Stimulated activated CD8-positive, alpha-beta memory T cell treated with anti-CD3 and anti-CD28 coated beads, Interleukin-4, amount 100 ng/mL, for 48 hours (primary cell): ENCODE data around the gene ESRRA.
A peak's percentile ranks its signal among the peaks of the same experiment; 100 is the strongest.

Source experiments
- DNase-seq: peaks from one replicate; pipeline ENCODE4 v3.0.0-alpha.2; 2020

Gene ESRRA

DNA sequence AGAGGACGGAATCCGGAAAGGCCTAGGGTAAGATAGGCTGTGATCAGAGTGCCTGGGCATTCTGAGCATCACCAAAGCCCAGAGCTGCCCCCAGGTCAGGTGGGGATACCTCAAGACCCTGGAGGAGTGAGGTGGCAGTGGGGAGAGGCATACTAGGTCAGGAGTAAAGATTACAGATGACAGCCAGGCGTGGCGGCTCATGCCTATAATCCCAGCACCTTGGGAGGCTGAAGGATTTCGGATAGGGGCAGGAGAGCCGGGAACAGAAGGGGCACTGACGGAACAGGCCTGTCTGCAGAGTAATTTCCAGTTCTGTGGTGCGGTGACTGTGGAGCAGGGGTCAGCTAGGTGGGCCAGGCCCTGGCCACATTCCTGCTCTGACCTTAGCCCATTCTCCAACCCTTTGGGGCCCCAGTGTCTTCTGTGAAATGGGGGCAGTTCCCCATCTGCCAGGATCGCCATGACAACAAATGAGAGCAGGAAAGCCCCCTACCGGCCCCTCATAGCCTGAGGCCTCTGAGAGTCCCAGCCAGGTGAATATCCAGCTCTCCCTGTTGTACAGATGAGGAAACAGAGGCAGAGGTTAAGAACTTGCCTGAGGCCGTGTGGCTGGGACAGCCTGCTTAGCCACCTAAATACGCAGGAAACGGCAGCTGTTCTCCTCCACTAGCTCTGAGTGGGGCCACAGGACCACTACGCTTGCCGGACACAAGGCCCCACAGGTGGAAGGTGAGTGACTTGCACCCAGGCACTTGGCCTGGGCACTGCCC lies 30.1 kb upstream of the ESRRA start:
- DNase-seq = no peak

DNA sequence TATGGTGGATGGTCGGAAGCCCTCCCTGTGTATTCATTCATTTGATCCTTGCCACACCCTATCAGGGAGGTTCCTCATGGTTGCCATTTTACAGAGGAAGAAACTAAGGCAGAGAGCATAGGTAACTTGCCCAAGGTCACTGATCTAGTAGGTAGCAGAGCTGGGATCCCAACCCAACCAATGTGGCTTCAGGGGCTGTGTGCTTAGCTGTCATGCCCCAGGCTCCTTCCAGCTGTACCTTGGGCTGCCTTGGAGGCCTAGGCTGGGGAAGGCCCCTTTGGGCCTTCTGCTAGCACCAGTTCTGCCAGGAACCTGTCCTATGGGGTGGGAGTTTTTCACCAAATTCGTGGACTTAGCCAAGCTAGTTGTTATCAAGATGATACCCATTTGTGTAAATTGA lies 29.5 kb upstream of the ESRRA start:
- DNase-seq = no peak

DNA sequence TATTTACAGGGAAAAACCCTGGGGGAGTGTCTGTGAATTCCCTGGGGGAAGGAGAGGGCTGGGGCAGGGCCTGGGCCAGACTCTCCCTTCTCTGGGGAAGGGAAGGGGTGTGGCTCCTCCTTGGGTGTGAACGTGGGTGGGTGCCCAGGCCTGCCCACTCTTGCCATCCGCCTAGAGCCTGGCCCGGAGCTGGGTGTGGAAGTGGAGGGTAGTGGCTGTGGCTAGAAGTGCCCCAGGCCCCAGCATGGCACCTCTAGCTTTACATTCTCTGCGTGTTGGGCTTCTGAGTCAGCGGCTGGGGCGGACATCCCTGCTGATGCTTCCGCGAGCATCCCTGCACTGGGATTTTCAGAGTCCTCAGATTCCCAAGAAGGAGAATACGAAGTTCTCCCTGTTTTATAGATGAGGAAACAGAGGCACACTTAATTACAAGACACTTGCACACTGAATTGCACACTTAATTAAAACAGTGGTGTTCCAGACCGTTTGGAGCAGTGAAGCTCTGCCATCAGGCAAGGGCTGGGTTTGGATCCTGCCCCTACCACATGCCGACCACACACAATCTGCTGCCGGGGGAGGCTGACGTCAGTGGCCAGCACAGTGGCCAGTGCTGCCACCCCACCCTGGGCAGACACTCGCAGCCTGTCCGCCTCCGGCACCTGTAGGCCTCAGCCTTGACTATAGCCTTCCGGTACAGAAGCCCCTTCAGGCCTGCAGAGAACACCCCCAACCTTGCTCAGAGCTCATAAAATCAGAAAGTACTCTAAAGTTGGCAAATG lies 28.5 kb upstream of the ESRRA start:
- DNase-seq = no peak

DNA sequence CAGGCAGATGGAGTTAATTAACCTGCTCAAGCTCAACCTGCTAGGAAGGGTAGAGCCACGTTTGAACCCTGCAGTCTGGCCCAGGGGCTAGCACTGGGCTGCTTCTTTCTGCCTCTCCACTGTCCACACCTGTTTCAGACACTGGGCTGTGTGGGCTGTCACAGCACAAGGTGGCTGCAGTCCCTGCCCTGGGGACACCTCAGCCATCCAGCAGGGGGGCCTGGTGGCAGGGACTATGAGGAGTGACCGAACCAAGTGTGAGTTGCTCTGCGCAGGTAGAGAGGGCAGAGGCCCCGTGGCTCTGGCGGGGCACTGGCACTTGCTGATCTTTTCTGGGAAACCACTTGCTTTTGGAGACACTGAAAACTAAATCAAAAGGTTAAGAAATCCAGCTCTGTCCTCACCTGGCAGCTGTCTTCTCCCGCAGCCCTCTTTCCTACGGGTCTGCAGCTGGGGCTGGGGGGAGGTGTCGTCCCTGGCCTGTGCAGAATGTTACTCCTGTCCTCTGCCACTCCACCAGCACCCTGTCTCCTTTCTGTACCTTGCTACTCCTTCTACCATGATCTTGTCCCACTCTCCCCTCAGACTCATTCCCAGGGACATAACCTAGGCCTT lies 26.6 kb upstream of the ESRRA start:
- DNase-seq = no peak

DNA sequence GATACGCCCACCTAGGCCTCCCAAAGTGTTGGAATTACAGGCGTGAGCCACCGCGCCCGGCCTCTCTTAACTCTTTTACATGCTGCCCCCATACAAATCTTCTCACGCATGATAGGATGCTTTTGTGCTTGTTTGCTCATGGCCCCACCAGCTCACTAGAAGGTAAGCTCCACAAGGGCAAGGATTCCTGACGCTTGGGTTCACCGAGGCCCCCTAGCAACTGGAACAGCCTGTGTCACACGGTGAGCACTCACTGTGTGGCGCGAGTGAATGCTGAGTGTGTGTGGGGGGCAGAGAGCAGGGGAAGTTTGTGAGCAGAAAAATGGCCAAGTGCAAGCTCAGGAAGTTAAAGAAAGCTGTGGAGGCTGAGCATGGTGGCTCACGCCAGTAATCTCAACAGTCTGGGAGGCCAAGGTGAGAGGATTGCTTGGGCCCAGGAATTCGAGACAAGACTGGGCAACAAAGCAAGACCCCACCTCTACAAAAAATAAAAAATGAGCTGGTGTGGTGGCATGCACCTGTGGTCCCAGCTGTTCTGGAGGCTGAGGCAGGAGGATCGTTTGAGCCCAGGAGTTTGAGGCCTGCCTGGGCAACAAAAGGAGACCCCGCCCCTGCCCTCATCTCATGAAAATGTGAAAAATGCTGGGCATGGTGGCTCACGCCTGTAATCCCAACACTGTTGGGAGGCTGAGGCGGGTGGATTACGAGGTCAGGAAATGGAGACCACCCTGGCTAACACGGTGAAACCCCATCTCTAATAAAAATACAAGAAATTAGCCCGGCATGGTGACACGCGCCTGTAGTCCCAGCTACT lies 23.2 kb upstream of the ESRRA start:
- DNase-seq = no peak

DNA sequence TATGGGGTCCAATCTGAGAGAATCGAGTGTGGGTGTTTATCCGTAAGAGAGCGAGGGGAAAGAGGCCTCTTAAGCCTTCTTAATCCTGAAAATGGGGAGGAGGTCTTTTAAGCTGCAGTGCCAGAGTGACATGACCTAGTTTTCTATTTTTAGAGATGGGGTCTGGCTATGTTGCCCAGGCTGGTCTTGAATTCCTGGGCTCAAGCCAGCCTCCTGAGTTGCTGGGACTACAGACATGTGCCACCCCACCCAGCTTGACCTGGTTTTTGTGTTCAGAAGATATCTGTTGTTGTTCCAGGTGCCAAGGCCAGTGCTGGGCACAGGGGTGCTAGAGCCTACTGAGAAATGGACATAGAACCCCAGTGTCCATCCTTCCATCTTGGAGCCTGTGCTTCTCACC lies 22.2 kb upstream of the ESRRA start:
- no peak for DNase-seq

DNA sequence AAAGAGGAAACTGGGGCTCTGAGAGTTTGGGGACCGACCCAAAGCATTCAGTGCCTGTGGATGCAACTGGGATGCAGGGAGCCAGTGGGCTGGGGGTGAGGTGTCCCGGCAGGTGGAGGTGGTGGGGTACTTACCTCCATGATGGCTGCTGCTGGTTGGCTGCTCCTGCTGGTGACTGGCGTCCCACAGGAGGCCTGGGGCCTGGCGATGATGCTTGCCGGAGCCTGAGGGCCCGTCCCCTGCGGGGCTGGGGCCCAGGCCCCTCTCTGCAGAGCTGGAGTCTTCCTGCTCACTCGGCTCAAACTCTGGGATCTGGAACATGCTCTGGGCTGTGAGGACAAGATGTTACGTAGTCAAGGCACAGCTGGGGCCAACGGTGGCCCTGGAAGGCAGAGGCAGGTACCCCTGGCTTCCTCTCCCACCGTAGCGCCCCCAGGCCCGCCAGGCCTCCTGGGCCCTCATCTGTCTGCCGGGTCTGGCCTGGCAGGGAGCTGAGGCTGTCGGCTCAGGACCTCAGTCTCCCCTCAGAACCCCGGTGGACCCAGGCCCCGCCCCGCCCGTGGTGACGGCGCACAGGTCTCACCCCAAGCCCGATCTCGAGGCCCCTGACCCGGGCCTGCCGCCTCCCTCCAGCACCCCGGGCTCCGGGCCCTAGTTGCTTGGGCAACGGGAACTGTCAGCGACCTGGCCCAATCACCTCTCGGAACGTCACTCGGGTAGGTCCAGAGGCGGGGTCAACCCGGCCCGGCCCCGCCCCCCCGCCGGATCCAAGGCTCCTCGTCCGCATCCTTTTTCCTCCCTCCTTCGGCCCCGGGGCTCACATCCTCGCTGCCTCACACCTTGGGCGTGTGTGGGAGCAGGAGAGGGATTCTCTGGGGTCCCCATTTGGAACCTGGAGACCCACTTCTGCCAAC lies 21.0 kb upstream of the ESRRA start, which contains the start of gene BAD:
BAD (minus strand) TSS at position 618 of the 914 bp plus-strand sequence; CDS start at position 321, 297 bp downstream.
- DNase-seq = peak; percentile 96

DNA sequence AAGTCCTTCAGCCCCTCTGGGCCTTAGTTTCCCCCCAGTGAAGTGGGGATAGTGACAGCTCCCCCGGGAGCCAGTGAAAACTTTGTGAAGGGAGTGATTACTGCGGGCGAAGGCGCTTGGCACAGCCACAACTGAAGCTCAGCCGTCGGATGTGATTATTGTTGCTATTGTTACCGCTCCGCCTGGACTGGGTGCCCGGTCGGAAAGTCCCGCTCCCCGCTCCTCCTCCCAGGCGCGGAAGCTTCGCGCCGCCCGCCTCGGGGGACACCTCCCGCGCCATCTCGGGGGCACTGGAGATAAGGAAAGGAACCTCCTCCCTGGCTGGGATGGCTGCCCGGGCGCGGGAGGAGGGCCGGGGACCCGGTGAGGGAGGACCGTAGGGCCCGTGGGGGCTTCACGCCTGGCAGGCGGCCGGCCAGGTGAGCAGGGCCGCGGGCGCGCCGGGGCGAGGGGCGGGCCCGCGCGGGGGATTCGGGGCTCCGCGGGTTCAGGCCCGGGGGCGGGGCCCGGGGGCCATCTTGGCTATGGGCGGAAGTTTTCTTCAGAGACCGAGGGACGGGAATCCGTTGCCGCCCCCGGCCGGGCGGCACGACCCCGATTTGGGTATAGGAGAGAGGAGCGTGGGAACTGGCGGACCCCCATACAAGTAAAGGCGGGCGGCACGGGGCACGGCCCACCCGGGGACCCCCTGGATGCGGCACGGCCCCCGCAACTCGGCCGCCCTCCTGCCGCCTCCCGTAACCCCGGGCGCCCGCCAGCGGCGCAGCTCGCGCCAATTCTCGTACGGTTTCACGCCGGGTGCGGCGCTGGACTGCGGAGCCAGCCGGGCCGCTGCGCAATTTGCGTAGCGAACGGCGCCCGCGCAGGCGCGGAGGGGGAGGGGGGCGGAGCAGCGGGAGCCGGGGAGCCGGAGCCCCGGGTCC lies 20.1 kb upstream of the ESRRA start, which contains the start of gene GPR137:
GPR137 (plus strand) TSS at position 887 of the 923 bp plus-strand sequence. CDS start 677 bp downstream, outside the sequence.
- DNase-seq = peak; percentile 97

DNA sequence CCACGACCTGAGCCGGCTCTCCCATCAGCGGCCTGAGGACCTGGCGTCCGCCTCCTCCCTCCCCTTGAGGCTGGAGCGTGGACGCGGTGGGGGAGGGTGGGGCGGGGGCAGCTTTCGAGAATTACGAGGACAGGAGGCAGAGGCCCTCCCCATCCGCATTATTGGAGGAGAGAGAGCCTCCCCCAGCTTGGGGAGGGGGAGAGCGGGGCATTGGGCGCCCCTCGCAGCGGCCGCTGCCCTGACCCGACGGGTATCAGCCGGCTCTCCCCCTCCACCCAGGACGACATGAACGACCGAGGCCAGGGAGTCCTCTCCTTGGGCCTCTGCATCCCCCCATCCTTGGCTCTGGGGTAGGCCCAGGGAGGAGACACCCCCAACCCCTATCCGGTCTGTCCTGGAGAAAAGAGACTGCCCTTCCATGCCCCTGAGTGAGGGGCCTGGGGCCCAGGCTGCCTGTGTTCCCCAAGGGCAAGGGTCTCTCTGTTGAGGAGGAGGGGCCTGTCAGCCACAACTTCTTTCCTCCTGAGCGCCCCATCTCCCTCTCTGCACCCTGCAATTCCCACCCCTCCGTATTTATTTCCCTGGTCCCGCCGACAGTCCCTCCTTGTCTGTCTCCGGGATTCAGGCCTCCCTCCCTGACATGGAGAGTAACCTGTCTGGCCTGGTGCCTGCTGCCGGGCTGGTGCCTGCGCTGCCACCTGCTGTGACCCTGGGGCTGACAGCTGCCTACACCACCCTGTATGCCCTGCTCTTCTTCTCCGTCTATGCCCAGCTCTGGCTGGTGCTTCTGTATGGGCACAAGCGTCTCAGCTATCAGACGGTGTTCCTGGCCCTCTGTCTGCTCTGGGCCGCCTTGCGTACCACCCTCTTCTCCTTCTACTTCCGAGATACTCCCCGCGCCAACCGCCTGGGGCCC lies 19.2 kb upstream of the ESRRA start:
- no peak for DNase-seq

DNA sequence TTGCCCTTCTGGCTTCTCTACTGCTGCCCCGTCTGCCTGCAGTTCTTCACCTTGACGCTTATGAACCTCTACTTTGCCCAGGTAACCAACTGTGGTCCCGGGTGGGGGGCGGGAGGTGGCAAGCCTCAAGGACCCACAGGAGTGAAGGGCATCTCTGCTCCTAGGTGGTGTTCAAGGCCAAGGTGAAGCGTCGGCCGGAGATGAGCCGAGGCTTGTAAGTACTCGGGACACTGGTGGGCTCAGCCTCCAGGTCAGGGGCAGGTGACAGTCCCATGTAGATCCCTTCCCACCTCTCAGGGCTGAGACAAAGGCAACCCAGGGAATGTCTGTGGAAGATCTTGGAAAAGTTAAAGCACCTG lies 18.5 kb upstream of the ESRRA start:
- DNase-seq = no peak

DNA sequence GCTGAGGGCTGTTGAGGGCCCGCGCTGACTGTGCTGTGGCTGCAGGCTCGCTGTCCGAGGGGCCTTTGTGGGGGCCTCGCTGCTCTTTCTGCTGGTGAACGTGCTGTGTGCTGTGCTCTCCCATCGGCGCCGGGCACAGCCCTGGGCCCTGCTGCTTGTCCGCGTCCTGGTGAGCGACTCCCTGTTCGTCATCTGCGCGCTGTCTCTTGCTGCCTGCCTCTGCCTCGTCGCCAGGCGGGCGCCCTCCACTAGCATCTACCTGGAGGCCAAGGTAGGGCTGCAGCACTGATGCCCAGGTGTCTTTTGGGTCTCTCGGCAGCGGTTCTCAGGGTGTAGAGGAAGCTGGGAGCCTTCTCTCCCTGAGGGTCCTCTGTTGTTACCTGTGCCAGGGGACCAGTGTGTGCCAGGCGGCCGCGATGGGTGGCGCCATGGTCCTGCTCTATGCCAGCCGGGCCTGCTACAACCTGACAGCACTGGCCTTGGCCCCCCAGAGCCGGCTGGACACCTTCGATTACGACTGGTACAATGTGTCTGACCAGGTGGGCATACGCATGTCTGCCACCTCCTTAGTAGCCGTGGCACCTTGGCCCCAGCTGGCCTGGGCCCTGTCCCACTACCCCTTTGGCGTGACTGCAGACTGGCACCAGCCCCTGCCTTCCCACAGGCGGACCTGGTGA lies 17.5 kb upstream of the ESRRA start:
- no peak for DNase-seq

DNA sequence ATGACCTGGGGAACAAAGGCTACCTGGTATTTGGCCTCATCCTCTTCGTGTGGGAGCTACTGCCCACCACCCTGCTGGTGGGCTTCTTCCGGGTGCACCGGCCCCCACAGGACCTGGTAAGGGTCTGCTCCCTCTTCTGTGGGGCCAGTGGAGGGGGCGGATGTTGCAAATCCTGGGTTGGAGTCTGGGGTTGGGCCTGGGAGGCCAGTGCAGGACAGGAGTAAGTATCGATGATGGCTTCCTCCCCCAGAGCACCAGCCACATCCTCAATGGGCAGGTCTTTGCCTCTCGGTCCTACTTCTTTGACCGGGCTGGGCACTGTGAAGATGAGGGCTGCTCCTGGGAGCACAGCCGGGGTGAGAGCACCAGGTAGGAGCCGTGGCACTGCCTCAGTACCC lies 17.0 kb upstream of the ESRRA start:
- no peak for DNase-seq

DNA sequence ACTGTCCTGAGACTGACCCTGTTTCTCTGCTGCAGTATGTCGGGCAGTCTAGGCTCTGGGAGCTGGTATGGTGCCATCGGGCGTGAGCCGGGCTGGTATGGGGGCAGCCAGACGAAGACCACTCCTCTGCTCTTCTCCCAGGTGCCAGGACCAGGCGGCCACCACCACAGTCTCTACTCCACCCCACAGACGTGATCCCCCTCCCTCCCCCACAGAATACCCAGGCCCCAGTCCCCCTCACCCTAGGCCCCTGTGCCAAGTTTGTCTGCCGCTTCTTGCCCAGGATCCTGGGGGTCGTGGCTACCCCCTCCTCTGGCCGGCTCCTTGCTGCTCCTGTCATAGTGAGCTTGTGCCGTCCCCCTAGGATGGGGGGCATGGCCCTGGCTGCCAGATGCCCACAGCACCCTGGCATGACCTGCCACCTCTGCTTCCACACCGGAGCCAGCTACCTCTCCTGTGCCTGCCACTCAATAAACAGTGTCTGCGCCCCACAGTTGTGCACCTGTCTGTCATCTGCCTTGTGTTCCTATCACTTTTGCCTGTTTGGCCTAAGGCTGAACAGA lies 16.2 kb upstream of the ESRRA start:
- no peak for DNase-seq

DNA sequence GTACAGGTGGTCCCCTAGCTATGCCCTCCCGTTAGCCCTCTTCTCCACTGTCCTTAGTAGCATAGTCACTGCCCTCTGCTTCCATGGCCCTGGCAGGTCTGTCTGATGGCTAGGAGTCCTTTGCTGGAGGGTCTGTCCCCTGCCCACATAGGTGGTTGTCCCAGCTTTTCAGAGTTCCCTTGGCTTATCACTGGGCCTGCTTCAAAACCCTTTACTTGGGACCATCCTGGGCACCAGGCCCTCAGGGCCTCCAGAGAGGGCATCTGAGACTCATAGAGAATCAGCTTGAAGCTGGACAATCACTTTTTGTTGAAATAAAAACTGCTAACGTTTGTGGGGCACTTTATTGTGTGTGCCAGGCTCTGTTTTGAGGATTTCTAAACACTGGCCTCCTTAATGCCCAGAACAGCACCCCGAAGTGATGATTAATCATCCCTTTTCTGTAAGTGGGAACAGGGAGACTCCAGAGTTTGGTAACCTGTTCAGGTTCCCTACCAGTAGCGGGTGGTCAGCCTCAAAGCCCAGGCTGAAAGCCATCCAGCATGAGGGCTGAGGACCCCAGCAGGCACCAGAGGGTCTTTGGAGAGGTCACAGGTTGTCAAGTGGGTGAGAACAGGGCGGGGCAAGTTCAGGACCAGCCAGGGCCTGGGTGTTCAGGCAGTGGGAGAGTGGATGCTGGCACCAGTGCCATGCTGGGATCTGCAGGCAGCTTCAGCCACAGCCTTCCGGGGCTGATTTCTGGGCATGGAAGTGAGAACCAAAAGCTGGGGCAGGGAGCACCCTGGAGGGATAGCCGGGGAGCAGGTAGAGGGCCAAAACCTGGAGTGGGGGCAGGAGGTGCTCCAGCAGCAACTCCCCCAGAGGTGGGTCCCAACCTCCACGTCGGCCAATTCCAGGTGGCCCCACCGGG lies 14.7 kb upstream of the ESRRA start:
- no peak for DNase-seq

DNA sequence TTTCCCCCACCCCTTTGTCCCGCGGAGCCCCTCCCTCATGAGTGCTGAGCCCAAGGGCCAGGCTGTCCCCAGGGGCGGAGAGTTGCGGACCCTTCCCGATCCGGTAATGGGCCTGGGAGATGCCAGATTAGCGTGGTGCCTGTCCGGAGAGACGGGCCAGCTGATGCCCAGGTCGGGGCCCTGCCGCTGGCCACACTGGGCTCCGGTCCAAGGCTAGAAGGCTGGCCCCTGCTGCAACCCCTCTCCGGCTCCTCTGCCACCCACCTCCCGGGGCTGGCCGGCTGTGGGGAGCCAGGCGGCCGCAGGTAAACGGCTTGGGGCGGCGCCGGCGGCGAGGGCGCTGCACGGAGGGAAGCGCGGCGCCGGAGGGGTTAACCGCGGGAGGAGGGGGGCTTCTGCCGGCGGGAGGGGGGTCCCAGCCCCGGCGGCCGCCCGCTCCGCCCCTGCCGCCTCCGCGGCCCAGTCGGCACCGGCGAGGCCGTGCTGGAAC lies 14.0 kb upstream of the ESRRA start, which contains the start of gene KCNK4:
KCNK4 (plus strand) TSS at position 41 of the 490 bp plus-strand sequence. CDS start 1,717 bp downstream, outside the sequence.
- DNase-seq = no peak

DNA sequence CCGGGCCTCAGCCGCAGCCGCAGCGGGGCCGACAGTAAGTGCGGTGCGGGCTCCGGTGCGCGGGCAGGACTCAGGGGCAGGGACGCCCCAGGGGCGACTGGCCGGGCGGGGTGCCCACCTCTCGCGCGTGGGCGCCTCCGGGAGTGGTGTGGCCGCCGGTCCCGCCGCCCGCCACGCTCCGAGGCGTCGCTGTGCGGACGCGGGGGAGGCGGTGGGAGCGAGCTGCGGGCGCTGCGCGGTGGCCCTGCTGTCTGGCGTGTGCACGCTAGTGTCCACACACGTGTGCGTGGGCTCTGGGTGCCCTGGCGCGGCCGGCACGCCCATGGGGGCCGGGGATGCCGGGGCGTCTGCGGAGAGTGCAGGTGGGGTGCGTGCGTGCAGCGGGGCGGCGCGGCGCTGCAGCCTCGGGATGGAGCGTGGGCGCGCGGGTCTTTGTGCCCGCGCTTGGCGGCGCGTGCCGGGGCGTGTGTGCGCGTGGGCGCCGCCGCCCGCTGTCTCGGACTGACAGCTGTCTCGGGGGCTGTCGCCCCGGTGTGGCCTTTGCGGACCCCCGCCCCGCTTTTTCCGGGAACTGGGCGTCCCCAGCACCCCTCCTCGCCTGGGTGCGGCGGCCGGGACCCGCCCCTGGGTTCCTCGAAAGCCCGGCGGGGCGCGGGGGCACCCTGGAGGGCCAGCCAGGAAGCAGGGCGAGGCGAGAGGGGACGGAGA lies 13.4 kb upstream of the ESRRA start:
- no peak for DNase-seq
